HepG2 (cell line): ENCODE data around the gene INTS15. TPM values are rescaled to one million over a fixed set of nuclear protein-coding genes. Genes with fewer than 3 reads are reported as not detected.

Experiments used
- ATAD3A ChIP-seq: sonication (generic); formaldehyde crosslinking; IDR thresholded peaks from 2 replicates; pipeline ENCODE4 v1.4.0; 2020; ENCODE audit warnings: missing genetic modification reagents
- HOMEZ ChIP-seq: IDR thresholded peaks from 2 replicates; pipeline ENCODE4 v1.6.1; 2016; ENCODE audit warnings: low read depth
- KLF16 ChIP-seq, 2 experiments: sonication (generic) in 1 of 2; formaldehyde crosslinking in 1 of 2; IDR thresholded peaks; 2 replicates each; pipeline versions ENCODE4 v1.6.1 to v1.8.0; 2016 to 2023; ENCODE audit warnings: missing genetic modification reagents in 2 of 2, missing compliant biosample characterization in 1 of 2
- MAX ChIP-seq: IDR thresholded peaks from 2 replicates; pipeline ENCODE4 v1.6.1; 2012; ENCODE audit warnings: inconsistent platforms
- MED1 ChIP-seq: sonication (generic); formaldehyde crosslinking; IDR thresholded peaks from 2 replicates; pipeline ENCODE4 v1.4.0; 2020; ENCODE audit warnings: missing genetic modification reagents
- MEF2D ChIP-seq: sonication (generic); formaldehyde crosslinking; IDR thresholded peaks from 2 replicates; pipeline ENCODE4 v1.5.1; 2020; ENCODE audit warnings: mild to moderate bottlenecking, missing genetic modification reagents
- MTA3 ChIP-seq: sonication (generic); formaldehyde crosslinking; IDR thresholded peaks from 2 replicates; pipeline ENCODE4 v1.4.0; 2020; ENCODE audit warnings: missing genetic modification reagents
- PRPF4 ChIP-seq: fragments of 200-400 bp; formaldehyde crosslinking; IDR thresholded peaks from 2 replicates; pipeline ENCODE4 v1.6.1; 2016; ENCODE audit warnings: low read length, low read depth; ENCODE audit not compliant: poor library complexity, severe bottlenecking
- RAD21 ChIP-seq: fragments of 450-650 bp; formaldehyde crosslinking; IDR thresholded peaks from 2 replicates; pipeline ENCODE4 v1.5.0; 2020; ENCODE audit warnings: mild to moderate bottlenecking
- SP1 ChIP-seq, 2 experiments: fragments of 450-650 bp in 1 of 2; sonication (generic) in 1 of 2; formaldehyde crosslinking in 1 of 2; IDR thresholded peaks; 2 replicates each; pipeline versions ENCODE4 v1.4.0 to v1.6.1; 2016 to 2020; ENCODE audit warnings: missing genetic modification reagents in 1 of 2
- TP53 ChIP-seq: sonication (generic); formaldehyde crosslinking; conservative IDR thresholded peaks from 2 replicates; pipeline ENCODE4 v1.4.0; 2020; ENCODE audit warnings: missing genetic modification reagents
- ZFYVE20 ChIP-seq: sonication (generic); formaldehyde crosslinking; IDR thresholded peaks from 2 replicates; pipeline ENCODE4 v1.8.0; 2023; ENCODE audit warnings: low read depth, mild to moderate bottlenecking, moderate library complexity, missing genetic modification reagents, borderline replicate concordance
- ZKSCAN5 ChIP-seq: sonication (generic); formaldehyde crosslinking; IDR thresholded peaks from 2 replicates; pipeline ENCODE4 v1.5.1; 2020; ENCODE audit warnings: mild to moderate bottlenecking, missing genetic modification reagents
- ZNF121 ChIP-seq: sonication (generic); formaldehyde crosslinking; IDR thresholded peaks from 2 replicates; pipeline ENCODE4 v1.5.0; 2020; ENCODE audit warnings: mild to moderate bottlenecking, missing genetic modification reagents
- ZNF501 ChIP-seq: sonication (generic); formaldehyde crosslinking; IDR thresholded peaks from 2 replicates; pipeline ENCODE4 v1.5.1; 2020; ENCODE audit warnings: mild to moderate bottlenecking, moderate library complexity, missing genetic modification reagents
- ZNF574 ChIP-seq: sonication (generic); formaldehyde crosslinking; IDR thresholded peaks from 2 replicates; pipeline ENCODE4 v1.4.0; 2020; ENCODE audit warnings: missing genetic modification reagents
- polyA plus RNA-seq, 8 experiments: library from polyadenylated mRNA; depleted of rRNA in 3 of 8; stranded (reverse) in 7 of 8; unstranded in 1 of 8; fragments of >200 nt; fragmentation: Illumina TruSeq in 4 of 8; extraction: Trizol in 4 of 8; gene quantifications; 2 replicates each; pipeline versions ENCODE4 v1.2.1 to v1.2.3, GENCODE V29; 2011 to 2016; ENCODE audit warnings: low read depth in 4 of 8, missing spikeins in 1 of 8, mixed read lengths in 1 of 8; ENCODE audit not compliant: insufficient read depth in 1 of 8
- total RNA-seq, 5 experiments: library from RNA; depleted of rRNA; stranded (reverse); fragments of >200 nt; fragmentation: Illumina TruSeq; extraction: Trizol; gene quantifications; 2 replicates each; pipeline ENCODE4 v1.2.3, GENCODE V29; 2016; ENCODE audit warnings: low read depth in 1 of 5
- TF ChIP-seq, protein P1 (sequence below): sonication (generic); formaldehyde crosslinking; IDR thresholded peaks from 2 replicates; pipeline ENCODE4 v1.5.0; 2020; ENCODE audit warnings: mild to moderate bottlenecking, missing genetic modification reagents, borderline replicate concordance
- TF ChIP-seq, protein P2 (sequence below): IDR thresholded peaks from 2 replicates; pipeline ENCODE4 v1.6.1; 2018; ENCODE audit warnings: missing genetic modification reagents, mild to moderate bottlenecking, missing compliant biosample characterization

Gene INTS15
- total and polyA plus RNA-seq, 2 of the 13 experiments (the other 11 are each of a cell fraction or from before 2014, with no cell fraction given) = 16.3 to 25.7 TPM

DNA sequence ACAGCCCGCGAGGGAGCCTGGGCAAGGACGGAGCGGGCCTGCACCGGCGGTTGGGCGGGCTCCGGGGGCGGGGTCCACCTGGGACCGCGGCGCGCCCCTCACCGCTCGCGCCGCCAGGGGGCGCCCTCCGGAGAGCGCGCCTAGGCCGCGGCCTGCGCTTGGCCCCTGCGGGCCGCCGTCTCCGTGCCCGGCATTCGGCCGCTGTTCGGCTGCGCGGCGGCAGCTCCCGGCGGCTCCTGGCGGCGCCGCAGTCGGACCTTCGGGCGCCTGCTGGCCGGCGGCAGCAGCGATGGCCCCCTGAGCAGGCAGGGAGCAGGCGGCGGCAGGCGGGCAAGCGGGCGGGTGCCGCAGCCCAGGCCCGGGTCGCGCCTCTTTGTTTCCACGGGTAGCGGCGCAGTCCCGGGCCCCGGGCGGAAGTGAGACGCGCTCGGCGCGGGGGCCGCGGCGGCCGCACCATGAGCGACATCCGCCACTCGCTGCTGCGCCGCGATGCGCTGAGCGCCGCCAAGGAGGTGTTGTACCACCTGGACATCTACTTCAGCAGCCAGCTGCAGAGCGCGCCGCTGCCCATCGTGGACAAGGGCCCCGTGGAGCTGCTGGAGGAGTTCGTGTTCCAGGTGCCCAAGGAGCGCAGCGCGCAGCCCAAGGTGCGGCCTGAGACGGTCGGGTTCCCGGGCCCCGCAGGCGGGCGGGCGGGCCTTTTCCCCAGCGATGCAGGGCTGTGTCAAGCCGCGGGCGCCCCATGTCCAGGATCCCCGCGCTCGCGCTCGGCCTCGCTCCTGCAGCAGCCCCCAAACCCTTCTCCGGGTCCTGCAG, at the start of gene INTS15 (continued):
- TF ChIP-seq, protein P1, sequence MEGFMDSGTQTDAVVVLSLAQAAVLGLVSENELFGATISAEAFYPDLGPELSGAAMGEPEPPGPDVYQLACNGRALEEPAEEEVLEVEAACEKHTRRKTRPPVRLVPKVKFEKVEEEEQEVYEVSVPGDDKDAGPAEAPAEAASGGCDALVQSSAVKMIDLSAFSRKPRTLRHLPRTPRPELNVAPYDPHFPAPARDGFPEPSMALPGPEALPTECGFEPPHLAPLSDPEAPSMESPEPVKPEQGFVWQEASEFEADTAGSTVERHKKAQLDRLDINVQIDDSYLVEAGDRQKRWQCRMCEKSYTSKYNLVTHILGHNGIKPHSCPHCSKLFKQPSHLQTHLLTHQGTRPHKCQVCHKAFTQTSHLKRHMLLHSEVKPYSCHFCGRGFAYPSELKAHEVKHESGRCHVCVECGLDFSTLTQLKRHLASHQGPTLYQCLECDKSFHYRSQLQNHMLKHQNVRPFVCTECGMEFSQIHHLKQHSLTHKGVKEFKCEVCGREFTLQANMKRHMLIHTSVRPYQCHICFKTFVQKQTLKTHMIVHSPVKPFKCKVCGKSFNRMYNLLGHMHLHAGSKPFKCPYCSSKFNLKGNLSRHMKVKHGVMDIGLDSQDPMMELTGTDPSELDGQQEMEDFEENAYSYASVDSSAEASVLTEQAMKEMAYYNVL = peak; percentile 63; the same call in 1 of the 2 replicates
- no peak for TF ChIP-seq PRPF4
- peak; percentile 33 for TF ChIP-seq MED1 (CRISPR knock-in tag)
- peak; percentile 92 for TF ChIP-seq RAD21
- no peak for TF ChIP-seq ZKSCAN5
- no peak; the same call in 1 of the 2 replicates for TF ChIP-seq ZNF501 (CRISPR knock-in tag)
- no peak for TF ChIP-seq MTA3 (CRISPR knock-in tag)
- TF ChIP-seq ZNF574 (CRISPR knock-in tag) = peak; percentile 97
- TF ChIP-seq, protein P2, sequence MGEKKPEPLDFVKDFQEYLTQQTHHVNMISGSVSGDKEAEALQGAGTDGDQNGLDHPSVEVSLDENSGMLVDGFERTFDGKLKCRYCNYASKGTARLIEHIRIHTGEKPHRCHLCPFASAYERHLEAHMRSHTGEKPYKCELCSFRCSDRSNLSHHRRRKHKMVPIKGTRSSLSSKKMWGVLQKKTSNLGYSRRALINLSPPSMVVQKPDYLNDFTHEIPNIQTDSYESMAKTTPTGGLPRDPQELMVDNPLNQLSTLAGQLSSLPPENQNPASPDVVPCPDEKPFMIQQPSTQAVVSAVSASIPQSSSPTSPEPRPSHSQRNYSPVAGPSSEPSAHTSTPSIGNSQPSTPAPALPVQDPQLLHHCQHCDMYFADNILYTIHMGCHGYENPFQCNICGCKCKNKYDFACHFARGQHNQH = no peak
- TF ChIP-seq KLF16 (CRISPR knock-in tag; IDR thresholded peaks at IDR 0.05) = peak in 1 of 2 experiments; percentile 66; a peak in 1 of 4 replicates
- no peak; the same call in 1 of the 2 replicates for TF ChIP-seq ATAD3A (CRISPR knock-in tag)
- no peak for TF ChIP-seq HOMEZ
- no peak for TF ChIP-seq MEF2D
- TF ChIP-seq SP1 (IDR thresholded peaks at IDR 0.05) = no peak
- TF ChIP-seq SP1 (CRISPR knock-in tag; IDR thresholded peaks at IDR 0.05) = no peak
- peak; percentile 71; the same call in 1 of the 2 replicates for TF ChIP-seq MAX
- no peak for TF ChIP-seq ZNF121
- TF ChIP-seq ZFYVE20 = no peak
- no peak; the same call in 1 of the 2 replicates for TF ChIP-seq TP53 (CRISPR knock-in tag)
